Caki2 (cell line): Measurements from ENCODE around the gene CCR6. TPM values are rescaled to one million over a fixed set of nuclear protein-coding genes. Genes with fewer than 3 reads are reported as not detected.

Source experiments
- DNase-seq: peaks from one replicate; pipeline ENCODE4 v3.0.0-alpha.2; 2015; ENCODE audit warnings: low read depth
- in situ Hi-C: cut with HindIII; loops from 2 replicates; pipeline ENCODE4 v1.10.0; 2016; ENCODE audit warnings: low sequenced_read_pairs, low pct_unique_long_range_greater_than_20kb, mixed read lengths
- total RNA-seq: library from RNA; depleted of rRNA; stranded (reverse); fragments of >200 nt; shearing (Covaris generic); gene quantifications from 2 replicates; pipeline ENCODE4 v1.2.3, GENCODE V29; 2014; ENCODE audit warnings: low replicate concordance

Gene CCR6
- total RNA-seq, 1 experiment from 2014 or later = 2.1 TPM

GRCh38 chr6:167095888-167096287, 27.0 kb upstream of the CCR6 start:
- in situ Hi-C loops = no loop called here
- DNase-seq = no peak

GRCh38 chr6:167096991-167097390, 25.9 kb upstream of the CCR6 start:
- in situ Hi-C loops = no loop called here
- no peak for DNase-seq

GRCh38 chr6:167097770-167098169, 25.1 kb upstream of the CCR6 start:
- in situ Hi-C loops = no loop called here
- DNase-seq = no peak

GRCh38 chr6:167098825-167099225, 24.1 kb upstream of the CCR6 start:
- in situ Hi-C loops = no loop called here

GRCh38 chr6:167099707-167100106, 23.2 kb upstream of the CCR6 start:
- in situ Hi-C loops = no loop called here

More at GRCh38 chr6:167098825-167099225, 24.1 kb upstream of the CCR6 start:
- DNase-seq = no peak

GRCh38 chr6:167100241-167100674, 22.6 kb upstream of the CCR6 start:
- in situ Hi-C loops = no loop called here
- no peak for DNase-seq

More at GRCh38 chr6:167099707-167100106, 23.2 kb upstream of the CCR6 start:
- DNase-seq = no peak

GRCh38 chr6:167102318-167102717, 20.6 kb upstream of the CCR6 start:
- DNase-seq = no peak
- in situ Hi-C loops = no loop called here

GRCh38 chr6:167103041-167103891, 19.6 kb upstream of the CCR6 start:
- in situ Hi-C loops = no loop called here

GRCh38 chr6:167104388-167104787, 18.5 kb upstream of the CCR6 start:
- no peak for DNase-seq
- in situ Hi-C loops = no loop called here

More at GRCh38 chr6:167103041-167103891, 19.6 kb upstream of the CCR6 start:
- no peak for DNase-seq

GRCh38 chr6:167105060-167105459, 17.8 kb upstream of the CCR6 start:
- DNase-seq = no peak
- in situ Hi-C loops = no loop called here

GRCh38 chr6:167106406-167106805, 16.5 kb upstream of the CCR6 start:
- no peak for DNase-seq
- in situ Hi-C loops = no loop called here

GRCh38 chr6:167107787-167108186, 15.1 kb upstream of the CCR6 start:
- DNase-seq = no peak
- in situ Hi-C loops = no loop called here

- no peak for DNase-seq
- in situ Hi-C loops = no loop called here
These were observed 14.6 kb upstream of the CCR6 start for GRCh38 chr6:167108278-167108677.

- no peak for DNase-seq
- in situ Hi-C loops = no loop called here
These were observed 13.2 kb upstream of the CCR6 start for GRCh38 chr6:167109651-167110050.

GRCh38 chr6:167111597-167111996, 11.3 kb upstream of the CCR6 start:
- no peak for DNase-seq
- in situ Hi-C loops = no loop called here

- DNase-seq = no peak
- in situ Hi-C loops = no loop called here
These were observed 10.5 kb upstream of the CCR6 start for GRCh38 chr6:167112421-167112820.

GRCh38 chr6:167113047-167113754, 9.7 kb upstream of the CCR6 start:
- no peak for DNase-seq
- in situ Hi-C loops = no loop called here

GRCh38 chr6:167113935-167114910, 8.7 kb upstream of the CCR6 start:
- in situ Hi-C loops = no loop called here
- DNase-seq = no peak
